HL-60 (cell line): Measurements from ENCODE around the gene KRT9.

Source experiments
- CTCF ChIP-seq: IDR thresholded peaks from one replicate; pipeline ENCODE4 v1.5.1; 2011; ENCODE audit warnings: low read length, control low read depth, inconsistent platforms; ENCODE audit not compliant: insufficient read depth
- GABPA ChIP-seq: IDR thresholded peaks from 2 replicates; pipeline ENCODE4 v1.6.1; 2012; ENCODE audit warnings: low read depth
- POLR2AphosphoS5 ChIP-seq: IDR thresholded peaks from 2 replicates; pipeline ENCODE4 v1.6.1; 2012; ENCODE audit warnings: low read depth
- REST ChIP-seq: IDR thresholded peaks from 2 replicates; pipeline ENCODE4 v1.6.1; 2012; ENCODE audit warnings: low read depth; ENCODE audit not compliant: insufficient replicate concordance
- SPI1 ChIP-seq: IDR thresholded peaks from 2 replicates; pipeline ENCODE4 v1.6.1; 2012; ENCODE audit warnings: low read depth, mild to moderate bottlenecking, borderline replicate concordance

- no peak for TF ChIP-seq CTCF
- TF ChIP-seq POLR2AphosphoS5, result no peak
- no peak for TF ChIP-seq REST
- TF ChIP-seq GABPA, result no peak
- no peak for TF ChIP-seq SPI1
Observed at GRCh38 chr17:41589301-41589700, 17.4 kb upstream of the KRT9 start.
